ENCODE data around the gene PRRC2A. TPM values are rescaled to one million over a fixed set of nuclear protein-coding genes. Genes with fewer than 3 reads are reported as not detected.
A peak's percentile ranks its signal among the peaks of the same experiment; 100 is the strongest.

Gene PRRC2A
- total and polyA plus RNA-seq, 2 experiments from 2014 or later = 42.5 to 46.0 TPM

GRCh38 chr6:31621320-31621939, 915 bp downstream of the PRRC2A start:
- peak overlapping the region; percentile 60 for H2AFZ ChIP-seq
- 6% methylated on average over 15 of the region's 15 CpGs for WGBS, 2 experiments (ENCODE audit: low coverage in 1 of 2, low lambda C conversion rate in 2 of 2, missing lambda C conversion rate in 2 of 2)
- H3K27ac ChIP-seq = peak overlapping the region; percentile 97
- H3K4me3 ChIP-seq = peak overlapping the region; percentile 95
- peaks cover 7% of the 10 kb centered on the region; the same call in 1 of the 2 replicates for H4K20me1 ChIP-seq (ENCODE audit: insufficient read depth)
- H3K4me1 ChIP-seq (ENCODE audit: insufficient read depth) = 0 out of 2 replicates have a peak, but pooled peaks cover 14% of the 10 kb centered on the region
- no peaks in the 10 kb centered on the region for H3K9me2 ChIP-seq (ENCODE audit: insufficient read depth)
- no peak for TF ChIP-seq EZH2 (IDR thresholded peaks at IDR 0.05; ENCODE audit: insufficient read depth, poor library complexity, severe bottlenecking)
- TF ChIP-seq EZH2phosphoT487 (IDR thresholded peaks at IDR 0.05; ENCODE audit: insufficient read depth, low read depth) = no peak
- H3K27me3 ChIP-seq (replicated peaks; ENCODE audit: insufficient read depth) = no peaks in the 10 kb centered on the region
- no peaks in the 10 kb centered on the region for H3K9me3 ChIP-seq (ENCODE audit: low read depth)
- peak overlapping the region; percentile 99 for H3K9ac ChIP-seq
- H3K36me3 ChIP-seq (ENCODE audit: low read depth) = peaks cover 34% of the 10 kb centered on the region
- in situ Hi-C loops (cut with MboI) = no loop called here
- peaks cover 20% of the 10 kb centered on the region for H3F3A ChIP-seq (ENCODE audit: insufficient read depth)
- peak overlapping the region; percentile 99 for H3K4me2 ChIP-seq (ENCODE audit: unreplicated experiment)
- DNase-seq = peak; percentile 41
- peaks cover 59% of the 10 kb centered on the region for H3K79me2 ChIP-seq (ENCODE audit: insufficient read depth)

GRCh38 chr6:31621991-31622390, 1.5 kb downstream of the PRRC2A start:
- TF ChIP-seq EZH2 (IDR thresholded peaks at IDR 0.05; ENCODE audit: insufficient read depth, poor library complexity, severe bottlenecking) (no peak), EZH2phosphoT487 (IDR thresholded peaks at IDR 0.05; ENCODE audit: insufficient read depth, low read depth) (no peak)
- H3K9me2 ChIP-seq (ENCODE audit: insufficient read depth) = no peaks in the 10 kb centered on the region
- peaks cover 7% of the 10 kb centered on the region; the same call in 1 of the 2 replicates for H4K20me1 ChIP-seq (ENCODE audit: insufficient read depth)
- peaks cover 65% of the 10 kb centered on the region for H3K79me2 ChIP-seq (ENCODE audit: insufficient read depth)
- H3K36me3 ChIP-seq (ENCODE audit: low read depth) = peaks cover 39% of the 10 kb centered on the region
- no peaks in the 10 kb centered on the region for H3K9me3 ChIP-seq (ENCODE audit: low read depth)
- H3K27ac ChIP-seq = peak overlapping the region; percentile 97
- in situ Hi-C loops (cut with MboI) = no loop called here
- H3K27me3 ChIP-seq (replicated peaks; ENCODE audit: insufficient read depth) = no peaks in the 10 kb centered on the region
- peak overlapping the region; percentile 95 for H3K4me3 ChIP-seq
- H3K9ac ChIP-seq = peak overlapping the region; percentile 99
- DNase-seq = peak; percentile 42
- H2AFZ ChIP-seq = no peak overlapping the region
- 14 to 18% methylated on average over 4 of the region's 4 CpGs for WGBS, 2 experiments (ENCODE audit: low coverage in 1 of 2, low lambda C conversion rate in 2 of 2, missing lambda C conversion rate in 2 of 2)
- peaks cover 20% of the 10 kb centered on the region for H3F3A ChIP-seq (ENCODE audit: insufficient read depth)
- peak overlapping the region; percentile 99 for H3K4me2 ChIP-seq (ENCODE audit: unreplicated experiment)
- 0 out of 2 replicates have a peak, but pooled peaks cover 14% of the 10 kb centered on the region for H3K4me1 ChIP-seq (ENCODE audit: insufficient read depth)

DNA sequence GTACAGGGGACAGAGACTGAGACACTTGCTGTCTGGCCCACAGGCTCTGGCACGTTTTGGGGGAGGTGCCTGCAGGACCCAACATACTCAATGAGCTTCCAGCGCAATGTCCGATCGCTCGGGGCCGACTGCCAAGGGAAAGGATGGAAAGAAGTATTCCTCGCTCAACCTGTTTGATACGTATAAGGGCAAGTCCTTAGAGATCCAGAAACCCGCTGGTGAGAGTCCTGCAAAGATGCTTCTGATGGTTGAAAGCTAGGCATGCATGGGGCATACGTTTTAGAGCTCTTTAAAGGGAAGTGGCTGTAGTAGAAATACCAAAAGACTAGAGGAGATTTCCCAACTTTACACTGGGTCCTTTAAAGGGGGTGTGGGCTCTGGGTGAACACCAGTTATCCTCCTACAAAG, 2.2 kb downstream of the PRRC2A start:
- Histone ChIP-seq H3K27me3 (replicated peaks; ENCODE audit: insufficient read depth) (no peaks in the 10 kb centered on the region), H3K9ac (peak overlapping the region; percentile 99), H3K4me3 (peak overlapping the region; percentile 95), H3K9me2 (ENCODE audit: insufficient read depth) (no peaks in the 10 kb centered on the region), H3K4me1 (ENCODE audit: insufficient read depth) (0 out of 2 replicates have a peak, but pooled peaks cover 14% of the 10 kb centered on the region), H4K20me1 (ENCODE audit: insufficient read depth) (peaks cover 7% of the 10 kb centered on the region; the same call in 1 of the 2 replicates), H2AFZ (no peak overlapping the region), H3K4me2 (ENCODE audit: unreplicated experiment) (peak overlapping the region; percentile 99), H3K27ac (peak overlapping the region; percentile 97; the same call in 1 of the 2 replicates), H3F3A (ENCODE audit: insufficient read depth) (peaks cover 20% of the 10 kb centered on the region), H3K36me3 (ENCODE audit: low read depth) (peaks cover 46% of the 10 kb centered on the region), H3K79me2 (ENCODE audit: insufficient read depth) (peaks cover 72% of the 10 kb centered on the region), H3K9me3 (ENCODE audit: low read depth) (no peaks in the 10 kb centered on the region)
- no peak for DNase-seq
- TF ChIP-seq EZH2 (IDR thresholded peaks at IDR 0.05; ENCODE audit: insufficient read depth, poor library complexity, severe bottlenecking) = no peak
- no peak for TF ChIP-seq EZH2phosphoT487 (IDR thresholded peaks at IDR 0.05; ENCODE audit: insufficient read depth, low read depth)
- WGBS, 2 experiments (ENCODE audit: low coverage in 1 of 2, low lambda C conversion rate in 2 of 2, missing lambda C conversion rate in 2 of 2) = 63% methylated on average over 10 of the region's 10 CpGs
- in situ Hi-C loops (cut with MboI) = no loop called here

- H3K9me3 ChIP-seq (ENCODE audit: low read depth) = no peaks in the 10 kb centered on the region
- H3K9ac ChIP-seq = no peak overlapping the region
- 87 to 89% methylated on average over 10 of the region's 10 CpGs for WGBS, 2 experiments (ENCODE audit: low coverage in 1 of 2, low lambda C conversion rate in 2 of 2, missing lambda C conversion rate in 2 of 2)
- no peak overlapping the region for H3K27ac ChIP-seq
- TF ChIP-seq EZH2 (IDR thresholded peaks at IDR 0.05; ENCODE audit: insufficient read depth, poor library complexity, severe bottlenecking) (no peak), EZH2phosphoT487 (IDR thresholded peaks at IDR 0.05; ENCODE audit: insufficient read depth, low read depth) (no peak)
- no peaks in the 10 kb centered on the region for H3K9me2 ChIP-seq (ENCODE audit: insufficient read depth)
- H3K79me2 ChIP-seq (ENCODE audit: insufficient read depth) = peaks cover 86% of the 10 kb centered on the region
- 0 out of 2 replicates have a peak, but pooled peaks cover 14% of the 10 kb centered on the region for H3K4me1 ChIP-seq (ENCODE audit: insufficient read depth)
- in situ Hi-C loops (cut with MboI) = no loop called here
- no peak overlapping the region for H2AFZ ChIP-seq
- H4K20me1 ChIP-seq (ENCODE audit: insufficient read depth) = peaks cover 7% of the 10 kb centered on the region; the same call in 1 of the 2 replicates
- H3K4me2 ChIP-seq (ENCODE audit: unreplicated experiment) = no peak overlapping the region
- no peak for DNase-seq
- peaks cover 28% of the 10 kb centered on the region for H3F3A ChIP-seq (ENCODE audit: insufficient read depth)
- H3K27me3 ChIP-seq (replicated peaks; ENCODE audit: insufficient read depth) = no peaks in the 10 kb centered on the region
- H3K36me3 ChIP-seq (ENCODE audit: low read depth) = peaks cover 59% of the 10 kb centered on the region
- no peak overlapping the region for H3K4me3 ChIP-seq
Measured at GRCh38 chr6:31624070-31624469, 3.6 kb downstream of the PRRC2A start.
